ENCODE data around the gene FUT9.

The FUT9 gene

DNA sequence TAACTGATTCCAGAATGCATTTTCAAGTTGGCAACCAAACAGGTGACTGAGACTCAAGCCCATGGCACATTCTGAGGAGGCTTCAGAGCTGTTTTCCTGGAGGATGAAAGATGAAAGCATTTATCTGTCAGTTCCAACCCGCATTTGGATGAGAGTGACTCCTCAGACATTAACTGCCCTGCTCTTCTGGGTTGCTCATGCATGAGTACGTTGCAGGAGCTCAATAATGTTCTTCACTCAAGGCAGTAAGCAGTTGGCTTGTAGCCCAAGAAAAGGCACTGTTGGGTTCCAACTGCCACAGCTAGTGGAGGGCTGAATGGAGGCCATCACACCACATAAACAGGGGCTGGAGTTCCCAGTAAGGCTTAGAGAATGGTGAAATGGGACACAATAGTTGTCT, 155.3 kb downstream of the FUT9 start:
- DNase-seq (ENCODE audit: low spot score): no peak
- in situ Hi-C loops (cut with MboI; ENCODE audit: low pct_unique_long_range_greater_than_20kb, low sequenced_read_pairs, unreplicated experiment): no loop called here
- TF ChIP-seq, protein P1, sequence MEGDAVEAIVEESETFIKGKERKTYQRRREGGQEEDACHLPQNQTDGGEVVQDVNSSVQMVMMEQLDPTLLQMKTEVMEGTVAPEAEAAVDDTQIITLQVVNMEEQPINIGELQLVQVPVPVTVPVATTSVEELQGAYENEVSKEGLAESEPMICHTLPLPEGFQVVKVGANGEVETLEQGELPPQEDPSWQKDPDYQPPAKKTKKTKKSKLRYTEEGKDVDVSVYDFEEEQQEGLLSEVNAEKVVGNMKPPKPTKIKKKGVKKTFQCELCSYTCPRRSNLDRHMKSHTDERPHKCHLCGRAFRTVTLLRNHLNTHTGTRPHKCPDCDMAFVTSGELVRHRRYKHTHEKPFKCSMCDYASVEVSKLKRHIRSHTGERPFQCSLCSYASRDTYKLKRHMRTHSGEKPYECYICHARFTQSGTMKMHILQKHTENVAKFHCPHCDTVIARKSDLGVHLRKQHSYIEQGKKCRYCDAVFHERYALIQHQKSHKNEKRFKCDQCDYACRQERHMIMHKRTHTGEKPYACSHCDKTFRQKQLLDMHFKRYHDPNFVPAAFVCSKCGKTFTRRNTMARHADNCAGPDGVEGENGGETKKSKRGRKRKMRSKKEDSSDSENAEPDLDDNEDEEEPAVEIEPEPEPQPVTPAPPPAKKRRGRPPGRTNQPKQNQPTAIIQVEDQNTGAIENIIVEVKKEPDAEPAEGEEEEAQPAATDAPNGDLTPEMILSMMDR (IDR thresholded peaks at IDR 0.05; ENCODE audit: extremely low read depth, insufficient read depth, missing control alignments): no peak

DNA sequence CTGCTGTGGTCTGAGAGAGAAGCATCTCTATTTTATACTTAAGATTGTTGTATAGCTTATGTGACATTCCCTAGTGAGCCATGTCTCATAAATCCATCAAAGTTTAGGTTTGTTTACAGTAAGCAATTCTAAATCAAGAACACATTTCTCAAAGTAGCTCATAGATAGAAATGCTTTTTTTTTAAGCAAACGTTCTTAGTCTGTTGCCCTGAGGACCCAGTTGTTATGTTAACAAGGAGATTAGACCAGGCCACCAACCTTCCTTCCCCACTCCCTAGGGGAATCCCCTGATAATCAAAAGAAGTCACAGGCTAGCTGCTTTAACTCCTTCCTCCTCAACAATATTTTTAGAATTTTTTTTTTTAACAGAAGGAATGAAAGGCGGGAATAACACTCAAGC, 169.0 kb downstream of the FUT9 start:
- no peak for DNase-seq (ENCODE audit: low spot score)
- in situ Hi-C loops (cut with MboI; ENCODE audit: low pct_unique_long_range_greater_than_20kb, low sequenced_read_pairs, unreplicated experiment): no loop called here
- TF ChIP-seq, protein P1 (IDR thresholded peaks at IDR 0.05; ENCODE audit: extremely low read depth, insufficient read depth, missing control alignments): no peak

DNA sequence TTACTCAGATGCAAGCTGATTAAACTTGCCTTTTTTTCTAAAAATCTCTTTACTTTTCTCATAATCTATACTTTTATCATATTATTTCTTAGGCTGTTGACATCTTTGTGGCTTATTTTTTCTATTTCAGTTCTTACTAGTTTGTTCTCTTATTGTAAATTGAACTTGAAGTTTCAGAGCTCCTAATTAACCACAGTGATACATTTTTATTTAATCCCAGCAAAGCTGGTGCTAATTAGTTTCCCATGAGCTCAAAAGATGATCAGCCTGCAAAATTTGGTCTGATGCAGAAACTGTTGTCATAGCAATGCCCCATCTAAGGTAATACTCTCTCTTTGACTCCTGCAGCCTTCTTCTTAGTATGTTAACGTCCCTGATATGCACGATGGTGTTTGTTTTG, 170.3 kb downstream of the FUT9 start:
- TF ChIP-seq, protein P1 (IDR thresholded peaks at IDR 0.05; ENCODE audit: extremely low read depth, insufficient read depth, missing control alignments): no peak
- in situ Hi-C loops (cut with MboI; ENCODE audit: low pct_unique_long_range_greater_than_20kb, low sequenced_read_pairs, unreplicated experiment): no loop called here
- no peak for DNase-seq (ENCODE audit: low spot score)

DNA sequence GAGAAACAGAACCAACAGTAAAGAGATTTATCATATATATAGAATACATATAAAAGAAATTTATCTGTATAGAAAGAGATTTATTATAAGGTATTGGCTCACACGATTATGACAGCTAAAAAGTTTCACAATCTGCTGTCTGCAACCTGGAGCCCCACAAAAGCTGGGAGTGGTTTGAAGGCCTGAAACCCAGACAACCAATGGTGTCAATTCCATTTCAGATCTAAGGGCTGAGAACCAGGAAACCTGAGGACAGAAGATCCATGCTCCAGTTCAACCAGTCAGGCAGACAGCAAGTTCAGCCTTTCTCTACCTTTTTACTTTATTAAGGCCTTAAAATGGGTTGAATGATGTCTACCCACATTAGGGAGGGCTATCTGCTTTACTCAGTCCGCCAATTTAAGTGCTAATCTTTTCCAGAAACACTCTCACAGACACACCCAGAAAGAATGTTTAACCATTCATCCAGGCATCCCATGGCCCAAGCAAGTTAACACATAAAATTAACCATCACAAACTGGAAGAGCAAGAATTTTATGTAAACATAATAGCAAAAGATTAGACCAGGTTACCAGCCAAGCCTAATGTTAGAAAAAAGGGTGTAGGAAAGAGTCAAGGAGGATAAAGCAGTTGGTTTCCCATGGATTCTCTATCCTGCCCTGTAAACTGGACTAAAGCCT, 170.9 kb downstream of the FUT9 start:
- in situ Hi-C loops (cut with MboI; ENCODE audit: low pct_unique_long_range_greater_than_20kb, low sequenced_read_pairs, unreplicated experiment): no loop called here
- TF ChIP-seq, protein P1 (IDR thresholded peaks at IDR 0.05; ENCODE audit: extremely low read depth, insufficient read depth, missing control alignments): no peak
- DNase-seq (ENCODE audit: low spot score): no peak

DNA sequence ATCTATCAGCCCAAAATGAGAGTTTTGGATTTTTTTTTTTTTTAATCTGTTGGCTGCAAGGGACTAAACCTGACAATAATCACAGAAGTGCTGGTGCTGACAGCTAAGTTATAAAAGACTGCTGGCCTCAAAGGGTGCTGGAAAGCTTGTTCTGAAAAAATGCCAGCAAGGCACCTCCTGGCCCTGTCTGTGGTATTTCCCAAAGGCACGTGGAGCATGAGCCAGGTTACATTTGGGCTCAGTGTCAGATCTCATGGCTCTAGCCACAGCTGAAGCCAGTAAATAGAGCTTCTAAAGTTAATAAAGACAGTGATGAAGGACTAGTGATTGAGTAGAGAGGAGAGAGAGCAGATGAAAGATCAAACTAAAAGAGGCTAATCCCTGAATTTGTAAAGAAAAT, 178.9 kb downstream of the FUT9 start:
- in situ Hi-C loops (cut with MboI; ENCODE audit: low pct_unique_long_range_greater_than_20kb, low sequenced_read_pairs, unreplicated experiment): no loop called here
- TF ChIP-seq, protein P1 (IDR thresholded peaks at IDR 0.05; ENCODE audit: extremely low read depth, insufficient read depth, missing control alignments): no peak
- no peak for DNase-seq (ENCODE audit: low spot score)

DNA sequence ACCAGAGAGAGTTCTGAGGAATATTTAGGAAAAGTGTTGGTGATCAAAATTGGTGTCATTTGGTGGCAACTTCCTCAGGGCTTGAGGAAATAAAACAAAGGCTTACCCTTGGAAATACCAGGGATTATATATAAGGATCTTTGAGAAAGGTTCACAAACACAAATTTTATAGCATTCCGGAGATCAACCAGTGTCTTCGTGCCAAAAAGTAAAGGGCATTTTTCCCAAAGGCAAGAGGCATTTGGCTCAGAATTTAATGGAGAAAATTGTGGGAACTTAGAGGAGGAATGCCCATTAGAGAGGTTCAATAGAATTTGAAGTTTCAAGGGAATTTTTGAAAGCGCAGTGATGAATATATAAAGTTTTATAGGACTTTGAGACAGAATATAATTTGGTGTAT, 179.5 kb downstream of the FUT9 start:
- no peak for DNase-seq (ENCODE audit: low spot score)
- TF ChIP-seq, protein P1 (IDR thresholded peaks at IDR 0.05; ENCODE audit: extremely low read depth, insufficient read depth, missing control alignments): no peak
- in situ Hi-C loops (cut with MboI; ENCODE audit: low pct_unique_long_range_greater_than_20kb, low sequenced_read_pairs, unreplicated experiment): no loop called here

Measured in GM13977 (cell line).